K562 (cell line): ENCODE data around the gene PPARG. TPM values are rescaled to one million over a fixed set of nuclear protein-coding genes. Genes with fewer than 3 reads are reported as not detected.

Experiments used
- ATAC-seq: fragments of 200-7000 bp; cut with Tn5 transposase; 3 replicates; pipeline ENCODE4 v1.9.1; 2020; ENCODE audit warnings: moderate library complexity
- BruUV-seq: library from RNA; stranded (reverse); fragments of 400-500 nt; replicated peaks from 2 replicates; lab custom pipeline; 2021; lab: Mats Ljungman, UMichigan
- CTCF ChIA-PET: fragments of 300-600 bp; formaldehyde crosslinking; extraction: SDS; loops from one replicate; lab custom pipeline; 2021; ENCODE audit warnings: low intra/inter-chr PET ratio; lab: Yijun Ruan, JAX
- POLR2A ChIA-PET: fragments of 300-600, 350-650 bp; sonication (Branson Sonifier 250); formaldehyde crosslinking; extraction: SDS; loops from one replicate; lab custom pipeline; 2021; ENCODE audit warnings: antibody characterized with exemption, inconsistent platforms; lab: Yijun Ruan, JAX
- DNase-seq, 4 experiments: peaks; one replicate each; pipeline versions ENCODE4 v3.0.0 to v3.0.0-alpha.2; 2011 to 2018; ENCODE audit warnings: low spot score in 3 of 4, mixed read lengths in 3 of 4; ENCODE audit errors: extremely low read depth in 1 of 4
- FAIRE-seq: peaks from 2 replicates; lab custom pipeline; 2011; peaks lifted over from hg19 to GRCh38; lab: Jason Lieb, UNC
- H2AFZ ChIP-seq: 2 replicates; pipeline ENCODE4 v1.6.0; 2011; ENCODE audit warnings: low read depth, low read length, control low read depth, inconsistent platforms
- H3K27ac ChIP-seq: fragments of 200-600 bp; 3 replicates; pipeline ENCODE4 v1.8.0; 2011; ENCODE audit warnings: low read depth, mild to moderate bottlenecking, control low read depth, inconsistent platforms, low read length, moderate library complexity, mixed read lengths; ENCODE audit errors: extremely low read depth
- H3K27me3 ChIP-seq, 2 experiments: fragments of 300-600 bp in 1 of 2; 2 replicates in 1 of 2; 3 replicates in 1 of 2; pipeline versions ENCODE4 v1.6.0 to v1.8.0; 2011; ENCODE audit warnings: inconsistent platforms in 2 of 2, low read length in 2 of 2, mild to moderate bottlenecking in 1 of 2, mixed read lengths in 1 of 2, moderate library complexity in 1 of 2; ENCODE audit not compliant: control insufficient read depth in 2 of 2, insufficient read depth in 2 of 2
- H3K36me3 ChIP-seq: fragments of 300-600 bp; 3 replicates; pipeline ENCODE4 v1.8.0; 2011; ENCODE audit warnings: mild to moderate bottlenecking, low read length, inconsistent platforms; ENCODE audit not compliant: control insufficient read depth, insufficient read depth
- H3K4me1 ChIP-seq, 2 experiments: fragments of 200-600 bp in 1 of 2; replicated peaks in 1 of 2; 2 replicates in 1 of 2; 3 replicates in 1 of 2; pipeline versions ENCODE4 v1.5.1 to v1.8.0; 2011; ENCODE audit warnings: inconsistent platforms in 2 of 2, low read length in 2 of 2, mild to moderate bottlenecking in 1 of 2, mixed read lengths in 1 of 2, moderate library complexity in 1 of 2; ENCODE audit not compliant: control insufficient read depth in 2 of 2, insufficient read depth in 2 of 2
- H3K4me2 ChIP-seq: 2 replicates; pipeline ENCODE4 v1.6.1; 2011; ENCODE audit warnings: low read length, control low read depth, inconsistent platforms, mixed read lengths; ENCODE audit not compliant: insufficient read depth
- H3K4me3 ChIP-seq: fragments of 200-600 bp; sonication (generic), shearing (Covaris generic); 2 replicates; pipeline ENCODE4 v1.5.1; 2016; ENCODE audit warnings: control low read depth, inconsistent platforms
- H3K79me2 ChIP-seq: fragments of 200-600 bp; 3 replicates; pipeline ENCODE4 v1.8.0; 2011; ENCODE audit warnings: low read length, inconsistent platforms; ENCODE audit not compliant: control insufficient read depth, insufficient read depth
- H3K9ac ChIP-seq, 2 experiments: 2 replicates each; pipeline versions ENCODE4 v1.6.0 to v1.6.1; 2011; ENCODE audit warnings: low read depth in 2 of 2, low read length in 2 of 2, control low read depth in 1 of 2, inconsistent platforms in 1 of 2, mild to moderate bottlenecking in 1 of 2, mixed read lengths in 1 of 2; ENCODE audit not compliant: insufficient read depth in 1 of 2
- H3K9me1 ChIP-seq: one replicate; pipeline ENCODE4 v1.6.0; 2011; ENCODE audit warnings: inconsistent platforms, mild to moderate bottlenecking, low read length, moderate library complexity; ENCODE audit not compliant: control insufficient read depth, insufficient read depth
- H3K9me3 ChIP-seq: replicated peaks from 2 replicates; pipeline ENCODE4 v1.5.1; 2011; ENCODE audit warnings: low read depth, low read length, inconsistent platforms; ENCODE audit not compliant: control insufficient read depth, insufficient read depth
- H4K20me1 ChIP-seq: replicated peaks from 2 replicates; pipeline ENCODE4 v1.6.1; 2011; ENCODE audit warnings: low read length, inconsistent platforms, mixed read lengths; ENCODE audit not compliant: control insufficient read depth, insufficient read depth
- DPF2 ChIP-seq: fragments of 450-650 bp; IDR thresholded peaks from 2 replicates; pipeline ENCODE4 v1.6.1; 2016
- FOXJ2 ChIP-seq: fragments of 200-800 bp; sonication (Bioruptor generic); IDR thresholded peaks from 2 replicates; pipeline ENCODE4 v1.6.1; 2016; ENCODE audit warnings: missing genetic modification characterization, missing compliant biosample characterization
- FUS ChIP-seq: fragments of 200-400 bp; formaldehyde crosslinking; optimal IDR thresholded peaks from 2 replicates; pipeline ENCODE3; 2017; ENCODE audit warnings: low read depth, low read length
- IRF1 ChIP-seq: sonication (generic); formaldehyde crosslinking; IDR thresholded peaks from 2 replicates; pipeline ENCODE4 v1.8.0; 2022; ENCODE audit warnings: missing genetic modification reagents, mild to moderate bottlenecking, borderline replicate concordance
- KLF10 ChIP-seq: fragments of 250-450 bp; sonication (Bioruptor Pico); IDR thresholded peaks from 2 replicates; pipeline ENCODE4 v1.6.1; 2021; ENCODE audit warnings: matching md5 sums
- MAX ChIP-seq: sonication (generic); formaldehyde crosslinking; IDR thresholded peaks from 2 replicates; pipeline ENCODE4 v1.9.0; 2022; ENCODE audit warnings: mild to moderate bottlenecking, missing genetic modification reagents
- NFIX ChIP-seq: fragments of 250-450 bp; sonication (Bioruptor Pico); IDR thresholded peaks from 2 replicates; pipeline ENCODE4 v1.4.0; 2020; ENCODE audit warnings: low read depth, mild to moderate bottlenecking, moderate library complexity
- NFRKB ChIP-seq: fragments of 450-650 bp; IDR thresholded peaks from 2 replicates; pipeline ENCODE4 v1.6.1; 2016; ENCODE audit warnings: low read depth
- NR4A1 ChIP-seq, 2 experiments: fragments of 250-450 bp in 1 of 2; fragments of 450-650 bp in 1 of 2; sonication (Bioruptor Pico) in 1 of 2; IDR thresholded peaks; 2 replicates each; pipeline versions ENCODE4 v1.4.0 to v1.6.1; 2016 to 2020; ENCODE audit warnings: mild to moderate bottlenecking in 2 of 2, missing compliant biosample characterization in 1 of 2, missing genetic modification characterization in 1 of 2, moderate library complexity in 1 of 2
- POLR3A ChIP-seq: IDR thresholded peaks from 2 replicates; pipeline ENCODE4 v1.6.1; 2011; ENCODE audit warnings: borderline replicate concordance, mild to moderate bottlenecking, moderate library complexity; ENCODE audit not compliant: insufficient read length, insufficient read depth; ENCODE audit errors: extremely low read depth
- RBM39 ChIP-seq: fragments of 200-400 bp; formaldehyde crosslinking; optimal IDR thresholded peaks from 2 replicates; pipeline ENCODE3; 2018; ENCODE audit warnings: low read depth, low read length
- SP2 ChIP-seq: IDR thresholded peaks from 2 replicates; pipeline ENCODE4 v1.6.1; 2011; ENCODE audit warnings: mild to moderate bottlenecking, low read depth, low read length, moderate library complexity; ENCODE audit not compliant: poor library complexity, severe bottlenecking; ENCODE audit errors: extremely low read depth
- TAL1 ChIP-seq: fragments of 450-650 bp; IDR thresholded peaks from 2 replicates; pipeline ENCODE4 v1.6.1; 2016; ENCODE audit warnings: mild to moderate bottlenecking
- YY1 ChIP-seq, 3 experiments: IDR thresholded peaks; 2 replicates each; pipeline ENCODE4 v1.6.1; 2011; ENCODE audit warnings: low read length in 2 of 3, mild to moderate bottlenecking in 2 of 3, moderate library complexity in 2 of 3, borderline replicate concordance in 1 of 3, control low read depth in 1 of 3, low read depth in 1 of 3; ENCODE audit not compliant: insufficient read depth in 3 of 3, insufficient replicate concordance in 2 of 3, control insufficient read depth in 1 of 3, insufficient read length in 1 of 3; ENCODE audit errors: extremely low read depth in 1 of 3
- ZFP1 ChIP-seq: fragments of 450-650 bp; formaldehyde crosslinking; IDR thresholded peaks from 2 replicates; pipeline ENCODE4 v1.4.0; 2020; ENCODE audit warnings: mild to moderate bottlenecking, mixed read lengths
- WGBS: fragments of 100-300 bp; shearing (Covaris generic); methylation state at CpG from one replicate; pipeline ENCODE4 v1.1.6; 2016; ENCODE audit warnings: low coverage, mixed read lengths; ENCODE audit not compliant: insufficient coverage; ENCODE audit errors: missing lambda C conversion rate; 5-methylcytosine and 5-hydroxymethylcytosine counted together
- in situ Hi-C: fragments of 300-500 bp; cut with MboI; formaldehyde crosslinking; loops from 4 replicates; pipeline ENCODE4 v1.15.0; 2018; ENCODE audit warnings: inconsistent platforms, mixed read lengths
- intact Hi-C: fragments of 100-400 bp; cut with micrococcal nuclease; formaldehyde crosslinking; loops from 2 replicates; pipeline ENCODE4 v1.14.2; 2022
- polyA plus RNA-seq, 8 experiments: library from polyadenylated mRNA; depleted of rRNA in 4 of 8; stranded (reverse) in 5 of 8; unstranded in 3 of 8; fragments of >200 nt; fragmentation: Nextera tagmentation in 2 of 8; fragmentation: Illumina TruSeq in 1 of 8; extraction: Ambion mirVana in 2 of 8; extraction: Trizol in 1 of 8; gene quantifications; 2 replicates each; pipeline versions ENCODE4 v1.2.1 to v1.2.3, GENCODE V29; 2011 to 2014; ENCODE audit warnings: inconsistent platforms in 1 of 8, missing spikeins in 1 of 8
- total RNA-seq, 7 experiments: library from RNA; depleted of rRNA in 6 of 7; stranded (reverse); fragments of >200 nt in 6 of 7; fragmentation: Illumina TruSeq in 2 of 7; extraction: Trizol in 2 of 7; gene quantifications; 2 replicates each; pipeline versions ENCODE4 v1.2.1 to v1.2.3, GENCODE V29; 2011 to 2021; ENCODE audit warnings: low replicate concordance in 1 of 7
- TF ChIP-seq, protein P1 (sequence below): sonication (generic); formaldehyde crosslinking; IDR thresholded peaks from 2 replicates; pipeline ENCODE4 v1.5.0; 2020; ENCODE audit warnings: missing genetic modification reagents
- TF ChIP-seq, protein P2 (sequence below): sonication (generic); formaldehyde crosslinking; IDR thresholded peaks from 2 replicates; pipeline ENCODE4 v1.8.0; 2022; ENCODE audit warnings: mild to moderate bottlenecking, missing genetic modification reagents
- TF ChIP-seq, protein P3 (sequence below): fragments of 250-450 bp; sonication (Bioruptor Pico); IDR thresholded peaks from 2 replicates; pipeline ENCODE4 v1.4.0; 2020; ENCODE audit warnings: mild to moderate bottlenecking, moderate library complexity

The PPARG gene
- total and polyA plus RNA-seq, 9 of the 15 experiments (the other 6 are each of a cell fraction or from before 2014, with no cell fraction given), result not detected

GRCh38 chr3:12455740-12456139, 166.9 kb downstream of the PPARG start (continued):
- TF ChIP-seq, protein P1, sequence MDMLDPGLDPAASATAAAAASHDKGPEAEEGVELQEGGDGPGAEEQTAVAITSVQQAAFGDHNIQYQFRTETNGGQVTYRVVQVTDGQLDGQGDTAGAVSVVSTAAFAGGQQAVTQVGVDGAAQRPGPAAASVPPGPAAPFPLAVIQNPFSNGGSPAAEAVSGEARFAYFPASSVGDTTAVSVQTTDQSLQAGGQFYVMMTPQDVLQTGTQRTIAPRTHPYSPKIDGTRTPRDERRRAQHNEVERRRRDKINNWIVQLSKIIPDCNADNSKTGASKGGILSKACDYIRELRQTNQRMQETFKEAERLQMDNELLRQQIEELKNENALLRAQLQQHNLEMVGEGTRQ, result no peak
- TF ChIP-seq KLF10 (no peak), MAX (CRISPR knock-in tag) (no peak), NFIX (CRISPR knock-in tag) (no peak), NR4A1 (CRISPR knock-in tag; IDR thresholded peaks at IDR 0.05) (no peak), NR4A1 (tag; IDR thresholded peaks at IDR 0.05) (no peak), FOXJ2 (tag) (no peak)

DNA sequence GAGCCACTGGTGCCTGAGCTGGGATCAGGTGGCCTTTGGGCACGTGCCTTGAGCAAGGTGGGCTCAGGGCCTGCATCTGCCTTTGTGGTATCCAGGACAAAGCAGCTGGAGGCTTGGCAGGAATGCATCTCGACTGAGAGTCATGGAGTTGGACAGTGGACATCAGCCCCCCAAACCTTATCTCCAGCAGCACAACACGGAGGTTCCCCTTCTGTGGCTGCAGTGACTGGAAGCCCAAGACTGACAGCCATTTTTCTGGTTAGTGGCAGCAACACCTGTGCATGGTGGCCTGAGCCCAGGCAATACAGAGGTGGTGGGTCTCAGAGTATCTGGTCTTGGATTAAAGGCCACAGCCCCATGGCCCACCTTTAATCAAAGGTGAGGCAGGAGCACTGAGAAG, 167.6 kb downstream of the PPARG start:
- BruUV-seq, result no TSS peak
- H3K36me3 ChIP-seq, result no peaks in the 10 kb centered on the region
- no peak for DNase-seq
- no peaks in the 10 kb centered on the region for H3K79me2 ChIP-seq
- intact Hi-C loops, result no loop called here
- ChIA-PET CTCF (no interaction called here), POLR2A (interaction anchor here (0.7 to 1.4 kb wide), 3 partner anchors 11 to 247 kb away, joined by 3 to 5 read pairs (median 3); no protein-coding TSS in a partner anchor)
- no peak overlapping the region for H3K9ac ChIP-seq
- H2AFZ ChIP-seq, result no peak overlapping the region
- no peak overlapping the region for H3K27ac ChIP-seq
- H3K9me3 ChIP-seq, result no peaks in the 10 kb centered on the region
- FAIRE-seq, result no peak
- no peaks in the 10 kb centered on the region for H3K4me1 ChIP-seq
- no peaks in the 10 kb centered on the region for H3K9me1 ChIP-seq
- WGBS, result 2% methylated on average over 3 of the region's 3 CpGs
- in situ Hi-C loops, result no loop called here
- ATAC-seq, result no peak
- H3K27me3 ChIP-seq, result peaks cover 19 to 61% of the 10 kb centered on the region in 2 experiments
- H4K20me1 ChIP-seq, result 0 out of 2 replicates have a peak, but pooled peaks cover 5% of the 10 kb centered on the region
- H3K4me2 ChIP-seq, result no peak overlapping the region
- no peak overlapping the region for H3K4me3 ChIP-seq
- TF ChIP-seq TAL1 (no peak), SP2 (no peak), NFRKB (no peak), ZFP1 (CRISPR knock-in tag) (no peak), RBM39 (no peak), YY1 (IDR thresholded peaks at IDR 0.05; ENCODE audit: borderline replicate concordance in 1 of 3, control insufficient read depth in 1 of 3, extremely low read depth in 1 of 3, insufficient read depth in 3 of 3, insufficient read length in 1 of 3, insufficient replicate concordance in 2 of 3, low read depth in 1 of 3, low read length in 2 of 3) (no peak), DPF2 (no peak), FUS (no peak), POLR3A (no peak), IRF1 (CRISPR knock-in tag) (no peak)
- TF ChIP-seq, protein P2, sequence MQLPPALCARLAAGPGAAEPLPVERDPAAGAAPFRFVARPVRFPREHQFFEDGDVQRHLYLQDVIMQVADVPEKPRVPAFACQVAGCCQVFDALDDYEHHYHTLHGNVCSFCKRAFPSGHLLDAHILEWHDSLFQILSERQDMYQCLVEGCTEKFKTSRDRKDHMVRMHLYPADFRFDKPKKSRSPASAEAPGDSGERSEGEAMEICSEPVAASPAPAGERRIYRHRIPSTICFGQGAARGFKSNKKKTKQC (CRISPR knock-in tag), result no peak
- TF ChIP-seq, protein P3, sequence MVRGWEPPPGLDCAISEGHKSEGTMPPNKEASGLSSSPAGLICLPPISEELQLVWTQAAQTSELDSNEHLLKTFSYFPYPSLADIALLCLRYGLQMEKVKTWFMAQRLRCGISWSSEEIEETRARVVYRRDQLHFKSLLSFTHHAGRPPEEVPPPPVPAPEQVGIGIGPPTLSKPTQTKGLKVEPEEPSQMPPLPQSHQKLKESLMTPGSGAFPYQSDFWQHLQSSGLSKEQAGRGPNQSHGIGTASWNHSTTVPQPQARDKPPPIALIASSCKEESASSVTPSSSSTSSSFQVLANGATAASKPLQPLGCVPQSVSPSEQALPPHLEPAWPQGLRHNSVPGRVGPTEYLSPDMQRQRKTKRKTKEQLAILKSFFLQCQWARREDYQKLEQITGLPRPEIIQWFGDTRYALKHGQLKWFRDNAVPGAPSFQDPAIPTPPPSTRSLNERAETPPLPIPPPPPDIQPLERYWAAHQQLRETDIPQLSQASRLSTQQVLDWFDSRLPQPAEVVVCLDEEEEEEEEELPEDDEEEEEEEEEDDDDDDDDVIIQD (CRISPR knock-in tag), result no peak
